Glutamatergic neuron (in vitro differentiated cells): ENCODE results near the gene C20orf204. TPM values are rescaled to one million over a fixed set of nuclear protein-coding genes. Genes with fewer than 3 reads are reported as not detected.

Experiments
- DNase-seq: peaks from one replicate; pipeline ENCODE4 v3.0.0; 2022
- H3K27ac Mint-ChIP-seq: one replicate; pipeline ENCODE4 v1.8.0; 2020; ENCODE audit warnings: mild to moderate bottlenecking, mixed read lengths, inconsistent platforms; ENCODE audit not compliant: unreplicated experiment
- H3K27me3 Mint-ChIP-seq: one replicate; pipeline ENCODE4 v1.8.0; 2020; ENCODE audit warnings: mild to moderate bottlenecking, moderate library complexity, mixed read lengths, inconsistent platforms; ENCODE audit not compliant: unreplicated experiment
- H3K36me3 Mint-ChIP-seq: one replicate; pipeline ENCODE4 v1.8.0; 2020; ENCODE audit warnings: mild to moderate bottlenecking, mixed read lengths, inconsistent platforms; ENCODE audit not compliant: unreplicated experiment
- H3K4me1 Mint-ChIP-seq: one replicate; pipeline ENCODE4 v1.8.0; 2020; ENCODE audit warnings: mild to moderate bottlenecking, low read depth, mixed read lengths, inconsistent platforms; ENCODE audit not compliant: unreplicated experiment
- H3K4me3 Mint-ChIP-seq: one replicate; pipeline ENCODE4 v1.8.0; 2020; ENCODE audit warnings: mild to moderate bottlenecking, mixed read lengths, inconsistent platforms; ENCODE audit not compliant: unreplicated experiment
- H3K9me3 Mint-ChIP-seq: one replicate; pipeline ENCODE4 v1.8.0; 2020; ENCODE audit warnings: mild to moderate bottlenecking, moderate library complexity, mixed read lengths, inconsistent platforms; ENCODE audit not compliant: unreplicated experiment
- total RNA-seq: library from RNA; stranded (reverse); fragmentation: NEBNext Ultra II Directional; extraction: Animal tissue kit (Norgen Biotek cat#: 25700); gene quantifications from one replicate; pipeline ENCODE4 v1.2.1, GENCODE V29; 2021; ENCODE audit not compliant: unreplicated experiment
- TF ChIP-seq, protein P1 (sequence below): fragments of 200-600 bp; sonication (generic); IDR thresholded peaks from one replicate; pipeline ENCODE4 v1.5.0; 2021; ENCODE audit not compliant: partially characterized antibody, unreplicated experiment

Gene C20orf204
- total RNA-seq, 1 donor from 2014 or later = 3.9 TPM

DNA sequence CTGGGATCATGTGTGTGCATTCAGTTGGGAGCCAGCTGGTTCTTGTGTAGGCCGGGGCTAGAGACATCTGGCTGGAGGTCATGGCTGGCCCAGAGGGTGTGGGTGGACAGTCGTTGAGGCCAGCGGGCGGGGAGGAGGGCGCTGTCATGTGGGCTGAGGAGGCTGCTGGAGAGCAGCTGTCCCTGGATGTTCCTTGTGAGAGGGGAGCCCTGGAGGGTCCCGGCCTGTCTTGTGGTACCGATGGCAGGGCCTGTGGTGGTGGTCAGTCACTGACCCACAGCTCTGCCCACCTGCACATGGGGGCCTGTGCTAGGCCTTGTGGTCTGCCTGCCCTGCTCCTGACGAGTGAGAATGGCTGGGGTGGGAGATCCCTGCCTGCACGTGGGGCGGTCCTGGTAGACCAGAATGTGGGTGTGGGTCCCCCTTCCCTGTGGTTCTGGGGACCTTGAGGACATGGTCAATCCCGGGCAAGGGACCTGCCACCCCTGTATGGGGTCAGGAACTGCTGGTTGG is 1.9 kb upstream of the C20orf204 start:
- peak; percentile 28 for DNase-seq
- TF ChIP-seq, protein P1, sequence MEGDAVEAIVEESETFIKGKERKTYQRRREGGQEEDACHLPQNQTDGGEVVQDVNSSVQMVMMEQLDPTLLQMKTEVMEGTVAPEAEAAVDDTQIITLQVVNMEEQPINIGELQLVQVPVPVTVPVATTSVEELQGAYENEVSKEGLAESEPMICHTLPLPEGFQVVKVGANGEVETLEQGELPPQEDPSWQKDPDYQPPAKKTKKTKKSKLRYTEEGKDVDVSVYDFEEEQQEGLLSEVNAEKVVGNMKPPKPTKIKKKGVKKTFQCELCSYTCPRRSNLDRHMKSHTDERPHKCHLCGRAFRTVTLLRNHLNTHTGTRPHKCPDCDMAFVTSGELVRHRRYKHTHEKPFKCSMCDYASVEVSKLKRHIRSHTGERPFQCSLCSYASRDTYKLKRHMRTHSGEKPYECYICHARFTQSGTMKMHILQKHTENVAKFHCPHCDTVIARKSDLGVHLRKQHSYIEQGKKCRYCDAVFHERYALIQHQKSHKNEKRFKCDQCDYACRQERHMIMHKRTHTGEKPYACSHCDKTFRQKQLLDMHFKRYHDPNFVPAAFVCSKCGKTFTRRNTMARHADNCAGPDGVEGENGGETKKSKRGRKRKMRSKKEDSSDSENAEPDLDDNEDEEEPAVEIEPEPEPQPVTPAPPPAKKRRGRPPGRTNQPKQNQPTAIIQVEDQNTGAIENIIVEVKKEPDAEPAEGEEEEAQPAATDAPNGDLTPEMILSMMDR = no peak
- Mint-ChIP-seq H3K4me1 (peaks cover 23% of the 10 kb centered on the region), H3K27ac (peak overlapping the region; percentile 78), H3K36me3 (no peaks in the 10 kb centered on the region), H3K27me3 (peaks cover 8% of the 10 kb centered on the region), H3K9me3 (peaks cover 12% of the 10 kb centered on the region), H3K4me3 (peak overlapping the region; percentile 42)

DNA sequence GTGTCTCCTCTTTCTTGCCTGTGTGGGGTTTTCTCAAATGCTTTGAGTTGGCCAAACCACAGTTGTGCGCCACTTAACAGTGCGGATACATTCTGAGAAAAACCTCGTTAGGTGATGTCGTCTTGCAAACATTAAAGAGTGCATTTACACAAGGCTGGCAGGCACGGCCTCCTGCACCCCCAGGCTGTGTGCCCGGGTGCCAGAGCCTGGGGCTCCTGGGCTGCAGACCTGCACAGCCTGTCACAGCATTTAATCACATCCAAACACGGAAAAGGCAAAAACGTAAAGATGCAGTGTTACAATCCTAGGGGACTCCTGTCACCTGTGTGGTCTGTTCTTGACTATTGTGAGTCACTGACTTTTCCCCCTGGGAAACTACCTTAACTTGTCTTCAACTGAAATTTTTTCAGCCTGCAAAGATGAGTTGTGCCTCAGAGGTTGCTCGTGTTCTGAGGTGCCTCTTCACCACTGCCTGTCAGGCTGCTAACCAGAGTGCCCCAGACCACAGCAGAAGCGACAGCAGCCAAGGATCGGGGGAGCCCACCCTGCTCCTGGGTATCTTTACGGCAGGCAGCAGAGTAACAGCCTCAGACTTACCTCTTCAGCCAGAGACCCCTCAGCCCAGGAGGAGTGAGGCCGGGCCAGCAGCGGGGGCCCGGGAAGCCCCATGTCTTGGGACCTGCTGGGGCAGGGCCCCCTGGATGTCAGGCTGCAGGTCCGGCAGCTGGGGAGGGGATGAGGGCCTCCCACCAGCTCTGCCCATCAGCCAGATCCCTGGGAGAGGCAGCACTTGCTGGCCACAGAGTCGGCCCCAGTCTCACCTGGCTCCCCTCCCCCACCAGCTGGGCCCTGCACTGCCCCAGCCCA is 683 bp upstream of the C20orf204 start:
- Mint-ChIP-seq H3K4me1 (peaks cover 23% of the 10 kb centered on the region), H3K4me3 (no peak overlapping the region), H3K27ac (no peak overlapping the region), H3K36me3 (no peaks in the 10 kb centered on the region), H3K27me3 (peaks cover 8% of the 10 kb centered on the region), H3K9me3 (peaks cover 15% of the 10 kb centered on the region)
- no peak for DNase-seq
- TF ChIP-seq, protein P1 = no peak

DNA sequence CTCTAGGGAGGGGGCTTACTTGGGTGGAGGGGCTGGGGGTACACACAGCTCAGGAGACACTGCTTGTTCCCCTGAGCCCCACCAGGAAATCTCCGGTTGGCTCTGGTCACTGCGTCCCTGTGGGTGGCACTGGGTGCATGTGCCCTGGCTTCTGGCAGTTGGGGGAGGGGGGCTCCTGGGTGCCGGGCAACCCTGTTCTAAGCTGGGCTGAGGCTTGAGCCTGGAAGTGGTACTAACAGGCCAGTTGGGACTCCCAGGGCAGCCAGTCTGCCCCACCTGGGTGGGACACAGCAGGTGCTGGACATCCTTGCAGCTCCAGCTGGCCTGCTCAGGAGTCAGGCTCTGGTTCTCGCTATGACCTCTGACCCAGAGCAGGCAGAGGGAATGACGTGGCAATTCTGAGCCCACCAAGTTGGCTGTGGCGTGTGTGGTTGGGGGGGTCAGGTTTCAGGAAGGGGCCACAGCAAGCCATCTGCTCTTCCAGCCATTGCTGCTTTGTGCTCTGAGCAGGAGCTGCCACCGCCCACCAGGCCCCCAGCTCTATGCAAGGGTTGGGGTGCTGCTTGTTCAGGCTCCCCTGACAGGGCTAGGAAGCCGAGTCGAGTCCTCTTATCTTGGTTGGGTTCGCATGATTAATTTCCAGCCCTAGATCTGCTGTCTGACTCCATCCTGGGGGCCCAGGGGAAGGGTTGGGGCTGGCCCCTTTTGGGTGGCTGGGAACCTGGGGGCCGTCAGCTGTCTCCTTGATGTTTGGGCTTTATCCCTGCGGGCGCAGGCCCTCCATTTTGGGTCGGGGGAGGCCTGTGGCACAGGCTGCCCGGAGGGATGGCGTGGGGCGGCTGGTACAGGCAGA is 590 bp downstream of the C20orf204 start:
- no peak overlapping the region for H3K4me3 Mint-ChIP-seq
- H3K4me1 Mint-ChIP-seq = peaks cover 24% of the 10 kb centered on the region
- TF ChIP-seq, protein P1 = no peak
- no peak overlapping the region for H3K27ac Mint-ChIP-seq
- DNase-seq = no peak
- H3K9me3 Mint-ChIP-seq = peaks cover 15% of the 10 kb centered on the region
- H3K36me3 Mint-ChIP-seq = no peaks in the 10 kb centered on the region
- H3K27me3 Mint-ChIP-seq = peaks cover 10% of the 10 kb centered on the region

DNA sequence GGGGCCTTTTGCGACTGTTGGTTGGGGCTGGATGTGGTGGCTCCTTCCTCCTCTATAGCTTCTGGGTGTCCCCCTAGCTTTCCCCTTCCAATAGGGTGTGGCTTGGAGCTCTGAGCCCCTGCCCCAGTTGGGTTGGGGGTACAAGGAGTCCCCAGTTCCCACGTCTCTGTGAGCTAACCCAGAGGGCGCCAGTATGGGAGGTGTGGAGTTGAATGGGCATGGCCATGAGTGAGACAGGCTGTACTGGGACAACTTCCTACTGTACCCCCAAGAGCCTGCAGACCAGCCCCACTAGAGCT is 1.2 kb downstream of the C20orf204 start:
- no peak overlapping the region for H3K4me3 Mint-ChIP-seq
- TF ChIP-seq, protein P1 = no peak
- H3K27ac Mint-ChIP-seq = no peak overlapping the region
- H3K27me3 Mint-ChIP-seq = peaks cover 10% of the 10 kb centered on the region
- peaks cover 15% of the 10 kb centered on the region for H3K9me3 Mint-ChIP-seq
- no peaks in the 10 kb centered on the region for H3K36me3 Mint-ChIP-seq
- H3K4me1 Mint-ChIP-seq = peaks cover 24% of the 10 kb centered on the region
- DNase-seq = no peak
